ENCODE results near the gene MFSD6.

MFSD6 gene

DNA sequence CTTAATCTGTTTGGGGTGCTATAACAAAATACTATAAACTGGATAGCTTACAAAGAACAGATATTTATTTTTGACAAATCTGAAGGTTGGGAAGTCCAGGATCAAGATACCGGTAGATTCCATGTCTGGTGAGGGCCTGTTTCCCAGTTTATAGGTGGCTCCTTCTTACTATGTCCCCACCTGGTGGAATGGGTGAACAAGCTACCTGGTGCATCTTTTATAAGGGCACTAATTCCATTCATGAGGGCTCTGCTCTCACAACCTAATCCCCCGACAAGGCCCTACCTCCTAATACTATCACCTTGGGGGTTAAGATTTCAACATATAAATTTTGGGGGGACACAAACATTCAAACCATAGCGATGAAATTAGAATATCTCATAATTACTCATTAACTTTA is 142.0 kb downstream of the MFSD6 start (continued):
- TF ChIP-seq, protein P1, sequence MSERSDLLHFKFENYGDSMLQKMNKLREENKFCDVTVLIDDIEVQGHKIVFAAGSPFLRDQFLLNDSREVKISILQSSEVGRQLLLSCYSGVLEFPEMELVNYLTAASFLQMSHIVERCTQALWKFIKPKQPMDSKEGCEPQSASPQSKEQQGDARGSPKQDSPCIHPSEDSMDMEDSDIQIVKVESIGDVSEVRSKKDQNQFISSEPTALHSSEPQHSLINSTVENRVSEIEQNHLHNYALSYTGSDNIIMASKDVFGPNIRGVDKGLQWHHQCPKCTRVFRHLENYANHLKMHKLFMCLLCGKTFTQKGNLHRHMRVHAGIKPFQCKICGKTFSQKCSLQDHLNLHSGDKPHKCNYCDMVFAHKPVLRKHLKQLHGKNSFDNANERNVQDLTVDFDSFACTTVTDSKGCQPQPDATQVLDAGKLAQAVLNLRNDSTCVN (tag by site-specific recombination; optimal IDR thresholded peaks at IDR 0.05): no peak
